Keratinocyte (primary cell): ENCODE measurements around the gene CSNK2A2.

Experiments used
- CTCF ChIP-seq, 3 experiments: IDR thresholded peaks in 1 of 3; conservative IDR thresholded peaks in 1 of 3; optimal IDR thresholded peaks in 1 of 3; 2 replicates in 2 of 3; 3 replicates in 1 of 3; pipeline versions ENCODE3 to v1.5.1; 2011; ENCODE audit warnings: low read length in 3 of 3, mild to moderate bottlenecking in 3 of 3, moderate library complexity in 2 of 3, control low read depth in 1 of 3, inconsistent platforms in 1 of 3; ENCODE audit not compliant: insufficient read depth in 2 of 3; ENCODE audit errors: extremely low read depth in 1 of 3
- EZH2 ChIP-seq: IDR thresholded peaks from one replicate; pipeline ENCODE4 v1.6.1; 2012; ENCODE audit warnings: inconsistent platforms, mild to moderate bottlenecking, low read length, moderate library complexity

GRCh38 chr16:58195771-58196170, 2.1 kb downstream of the CSNK2A2 start:
- TF ChIP-seq CTCF (optimal IDR thresholded peaks at IDR 0.05 in 1 of 3, IDR thresholded peaks at IDR 0.05 in 1 of 3, conservative IDR thresholded peaks at IDR 0.05 in 1 of 3; ENCODE audit: extremely low read depth in 1 of 3, insufficient read depth in 2 of 3, low read length in 3 of 3) (no peak), EZH2 (no peak)
